ENCODE results near the gene TMCC3.

The TMCC3 gene

GRCh38 chr12:94671917-94672316 lies 21.6 kb upstream of the TMCC3 start:
- DNase-seq, result no peak

GRCh38 chr12:94670898-94671297 lies 20.5 kb upstream of the TMCC3 start:
- no peak for DNase-seq

- DNase-seq, result no peak
Measured at GRCh38 chr12:94670075-94670474, 19.7 kb upstream of the TMCC3 start.

- no peak for DNase-seq
Measured at GRCh38 chr12:94667031-94667540, 16.7 kb upstream of the TMCC3 start.

- no peak for DNase-seq
Measured at GRCh38 chr12:94666158-94666557, 15.8 kb upstream of the TMCC3 start.

- no peak for DNase-seq
Measured at GRCh38 chr12:94663702-94664101, 13.3 kb upstream of the TMCC3 start.

- DNase-seq, result no peak
Measured at GRCh38 chr12:94663071-94663470, 12.7 kb upstream of the TMCC3 start.

- DNase-seq, result no peak
Measured at GRCh38 chr12:94660436-94660835, 10.1 kb upstream of the TMCC3 start.

GRCh38 chr12:94659346-94659930 lies 9.1 kb upstream of the TMCC3 start:
- no peak for DNase-seq

GRCh38 chr12:94658931-94659330 lies 8.6 kb upstream of the TMCC3 start:
- no peak for DNase-seq

GRCh38 chr12:94656556-94656955 lies 6.2 kb upstream of the TMCC3 start:
- DNase-seq, result no peak

GRCh38 chr12:94649349-94650142 lies 811 bp downstream of the TMCC3 start:
- peak; percentile 45 to 56 for DNase-seq

- DNase-seq, result no peak
Measured at GRCh38 chr12:94648578-94648977, 1.8 kb downstream of the TMCC3 start.

GRCh38 chr12:94644141-94644979 lies 6.0 kb downstream of the TMCC3 start:
- DNase-seq, result peak; percentile 41 to 54

- DNase-seq, result no peak
Measured at GRCh38 chr12:94643606-94644005, 6.8 kb downstream of the TMCC3 start.

- no peak for DNase-seq
Measured at GRCh38 chr12:94641283-94641682, 9.1 kb downstream of the TMCC3 start.

GRCh38 chr12:94640134-94640928 lies 10.0 kb downstream of the TMCC3 start:
- peak; percentile 59 to 72 for DNase-seq

- DNase-seq, result no peak
Measured at GRCh38 chr12:94638521-94638920, 11.8 kb downstream of the TMCC3 start.

- no peak for DNase-seq
Measured at GRCh38 chr12:94637390-94638113, 12.8 kb downstream of the TMCC3 start.

GRCh38 chr12:94636462-94637085 lies 13.8 kb downstream of the TMCC3 start:
- DNase-seq, result no peak

- no peak for DNase-seq
Measured at GRCh38 chr12:94634717-94635116, 15.6 kb downstream of the TMCC3 start.

All from activated T-cell treated with anti-CD3 and anti-CD28 coated beads, Interleukin-2, amount 50 U/mL, for 48 hours (primary cell).